ENCODE measurements around the gene GNRHR.

DNA sequence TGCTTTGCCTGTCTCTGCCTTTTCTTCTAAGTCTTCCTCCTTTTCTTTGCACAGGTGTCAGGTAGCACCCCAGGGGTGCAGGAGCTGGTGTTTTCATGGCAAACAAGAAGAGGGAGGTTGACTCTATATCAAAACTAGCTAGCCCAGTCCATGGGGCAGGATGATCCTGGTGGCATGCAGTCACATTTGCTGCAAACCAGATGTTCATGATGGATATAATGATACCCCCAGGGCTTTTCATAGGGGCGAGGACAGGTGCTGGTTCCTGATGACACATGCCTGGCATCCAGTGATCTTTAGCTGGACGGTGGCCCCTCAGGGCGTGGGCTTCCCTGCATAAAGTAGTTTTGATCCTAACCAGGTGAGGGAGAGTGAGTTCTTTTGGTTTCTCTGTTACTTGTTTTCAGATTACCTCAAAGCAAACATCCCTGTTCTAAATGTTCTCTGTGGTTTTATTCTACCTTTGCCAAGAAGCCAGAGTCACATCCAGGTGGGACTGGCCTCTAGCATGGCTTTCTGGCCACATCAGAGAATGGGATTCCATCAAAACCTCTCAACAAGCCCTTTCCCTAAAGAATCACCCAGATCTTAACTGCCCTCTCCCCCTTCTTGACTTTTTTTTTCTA is 42.1 kb downstream of the GNRHR start:
- TF ChIP-seq SP1 (IDR thresholded peaks at IDR 0.05) (no peak), RXRA (IDR thresholded peaks at IDR 0.05) (no peak), EGR1 (IDR thresholded peaks at IDR 0.05; ENCODE audit: low read depth in 2 of 2) (no peak), MAX (IDR thresholded peaks at IDR 0.05) (no peak)
- TF ChIP-seq, protein P1, sequence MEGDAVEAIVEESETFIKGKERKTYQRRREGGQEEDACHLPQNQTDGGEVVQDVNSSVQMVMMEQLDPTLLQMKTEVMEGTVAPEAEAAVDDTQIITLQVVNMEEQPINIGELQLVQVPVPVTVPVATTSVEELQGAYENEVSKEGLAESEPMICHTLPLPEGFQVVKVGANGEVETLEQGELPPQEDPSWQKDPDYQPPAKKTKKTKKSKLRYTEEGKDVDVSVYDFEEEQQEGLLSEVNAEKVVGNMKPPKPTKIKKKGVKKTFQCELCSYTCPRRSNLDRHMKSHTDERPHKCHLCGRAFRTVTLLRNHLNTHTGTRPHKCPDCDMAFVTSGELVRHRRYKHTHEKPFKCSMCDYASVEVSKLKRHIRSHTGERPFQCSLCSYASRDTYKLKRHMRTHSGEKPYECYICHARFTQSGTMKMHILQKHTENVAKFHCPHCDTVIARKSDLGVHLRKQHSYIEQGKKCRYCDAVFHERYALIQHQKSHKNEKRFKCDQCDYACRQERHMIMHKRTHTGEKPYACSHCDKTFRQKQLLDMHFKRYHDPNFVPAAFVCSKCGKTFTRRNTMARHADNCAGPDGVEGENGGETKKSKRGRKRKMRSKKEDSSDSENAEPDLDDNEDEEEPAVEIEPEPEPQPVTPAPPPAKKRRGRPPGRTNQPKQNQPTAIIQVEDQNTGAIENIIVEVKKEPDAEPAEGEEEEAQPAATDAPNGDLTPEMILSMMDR (IDR thresholded peaks at IDR 0.05; ENCODE audit: low read depth, low read length, missing input control): no peak
- TF ChIP-seq, protein P2, sequence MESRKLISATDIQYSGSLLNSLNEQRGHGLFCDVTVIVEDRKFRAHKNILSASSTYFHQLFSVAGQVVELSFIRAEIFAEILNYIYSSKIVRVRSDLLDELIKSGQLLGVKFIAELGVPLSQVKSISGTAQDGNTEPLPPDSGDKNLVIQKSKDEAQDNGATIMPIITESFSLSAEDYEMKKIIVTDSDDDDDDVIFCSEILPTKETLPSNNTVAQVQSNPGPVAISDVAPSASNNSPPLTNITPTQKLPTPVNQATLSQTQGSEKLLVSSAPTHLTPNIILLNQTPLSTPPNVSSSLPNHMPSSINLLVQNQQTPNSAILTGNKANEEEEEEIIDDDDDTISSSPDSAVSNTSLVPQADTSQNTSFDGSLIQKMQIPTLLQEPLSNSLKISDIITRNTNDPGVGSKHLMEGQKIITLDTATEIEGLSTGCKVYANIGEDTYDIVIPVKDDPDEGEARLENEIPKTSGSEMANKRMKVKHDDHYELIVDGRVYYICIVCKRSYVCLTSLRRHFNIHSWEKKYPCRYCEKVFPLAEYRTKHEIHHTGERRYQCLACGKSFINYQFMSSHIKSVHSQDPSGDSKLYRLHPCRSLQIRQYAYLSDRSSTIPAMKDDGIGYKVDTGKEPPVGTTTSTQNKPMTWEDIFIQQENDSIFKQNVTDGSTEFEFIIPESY (IDR thresholded peaks at IDR 0.05): no peak

All from liver (tissue), 3 donors.